HG03442 (cell line): Measurements from ENCODE around the gene NEBL.

Experiments used
- ATAC-seq: cut with Tn5 transposase; IDR thresholded peaks from one replicate; pipeline ENCODE4 v1.9.1; 2021; ENCODE audit warnings: mild to moderate bottlenecking, moderate library complexity; ENCODE audit not compliant: unreplicated experiment

The NEBL gene

DNA sequence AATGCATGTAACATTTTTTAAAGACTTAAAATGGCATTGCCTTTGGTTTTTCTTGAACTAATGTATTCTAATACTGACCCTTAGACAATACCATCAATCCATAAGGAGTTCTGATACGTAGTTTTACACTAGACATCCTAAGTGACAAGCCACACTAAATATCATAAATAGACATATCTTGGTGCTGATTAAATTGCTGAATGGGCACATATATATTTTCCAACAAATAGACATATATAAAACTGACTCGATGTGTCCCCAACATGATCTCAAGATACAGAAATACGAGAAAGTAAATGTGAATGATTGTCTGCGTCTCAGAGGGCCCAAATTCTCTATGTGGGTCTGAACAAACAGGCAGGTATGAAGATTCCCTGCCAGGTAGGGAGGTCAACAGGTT lies 99.8 kb downstream of the NEBL start:
- no peak for ATAC-seq

DNA sequence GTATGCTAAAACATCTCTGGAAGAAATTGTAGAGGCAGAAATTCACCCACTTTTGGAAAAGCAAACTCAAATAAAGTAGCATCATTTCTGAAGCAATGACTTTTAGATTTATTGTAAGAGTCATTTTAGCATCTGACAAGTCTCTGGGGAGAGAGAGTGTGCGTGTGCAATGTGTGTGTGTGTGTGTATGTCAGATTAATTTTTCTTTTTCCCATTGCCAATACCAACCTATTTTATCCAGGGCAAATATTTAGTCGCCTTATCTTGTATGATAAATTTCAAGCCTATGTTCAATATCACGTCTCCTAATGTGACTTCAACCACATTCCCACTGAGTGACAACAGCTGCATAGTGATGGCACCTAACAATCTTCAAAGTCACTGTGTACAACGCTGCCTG lies 101.7 kb downstream of the NEBL start:
- ATAC-seq: no peak

DNA sequence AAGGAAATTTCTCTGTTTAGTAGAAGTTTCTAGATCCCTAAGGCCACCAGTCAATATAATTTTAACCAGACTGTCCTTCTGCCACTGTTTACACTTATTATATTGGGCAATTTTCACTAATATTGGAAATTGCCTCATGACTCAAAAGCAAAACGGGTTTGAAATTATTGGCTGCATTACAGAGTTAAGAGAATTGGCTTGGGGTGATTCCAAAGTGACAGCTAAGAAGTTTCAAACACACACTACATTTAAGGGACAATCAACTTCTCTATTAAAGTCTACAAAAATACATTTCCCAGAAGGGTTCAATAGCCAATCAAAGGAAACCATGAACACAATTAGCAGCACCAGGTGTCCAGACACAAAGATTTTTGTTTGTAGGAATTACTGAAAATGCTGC lies 111.9 kb downstream of the NEBL start:
- ATAC-seq: no peak

DNA sequence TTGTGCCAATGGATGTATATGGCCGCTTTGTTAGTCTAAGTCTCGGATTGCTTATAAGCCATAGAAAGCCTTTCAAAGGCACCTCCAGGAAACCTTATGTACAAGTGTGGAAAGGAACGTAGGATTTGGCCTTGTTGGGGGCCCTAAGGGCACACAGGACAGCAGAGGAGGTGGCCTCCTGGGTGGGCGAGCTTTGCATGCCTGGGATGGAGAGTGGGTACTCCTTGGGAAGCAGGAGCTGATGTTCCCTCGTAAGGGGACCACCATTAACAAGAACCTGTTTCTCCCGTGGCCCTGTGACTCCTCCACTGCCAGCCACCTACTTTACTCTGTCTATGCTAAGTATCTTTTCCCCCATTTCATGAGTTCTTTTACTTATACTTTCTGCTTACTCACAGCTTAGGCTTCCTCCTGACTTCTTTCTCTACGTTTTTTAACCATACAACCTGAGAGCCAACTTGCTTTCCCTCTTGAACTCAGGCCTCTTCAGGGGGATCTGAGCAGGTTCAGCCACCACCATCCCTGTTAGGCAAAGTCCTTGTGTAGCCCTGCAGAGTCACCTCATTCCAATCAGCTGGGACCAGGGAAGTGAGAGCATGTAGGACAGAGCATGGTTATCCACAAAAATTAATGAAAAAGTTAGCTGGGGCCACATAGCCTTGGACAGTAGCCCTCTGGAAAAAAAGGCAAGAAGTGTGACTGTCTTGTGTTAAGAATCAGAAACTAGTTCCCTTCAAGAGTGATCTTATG lies 118.9 kb downstream of the NEBL start:
- ATAC-seq: no peak

DNA sequence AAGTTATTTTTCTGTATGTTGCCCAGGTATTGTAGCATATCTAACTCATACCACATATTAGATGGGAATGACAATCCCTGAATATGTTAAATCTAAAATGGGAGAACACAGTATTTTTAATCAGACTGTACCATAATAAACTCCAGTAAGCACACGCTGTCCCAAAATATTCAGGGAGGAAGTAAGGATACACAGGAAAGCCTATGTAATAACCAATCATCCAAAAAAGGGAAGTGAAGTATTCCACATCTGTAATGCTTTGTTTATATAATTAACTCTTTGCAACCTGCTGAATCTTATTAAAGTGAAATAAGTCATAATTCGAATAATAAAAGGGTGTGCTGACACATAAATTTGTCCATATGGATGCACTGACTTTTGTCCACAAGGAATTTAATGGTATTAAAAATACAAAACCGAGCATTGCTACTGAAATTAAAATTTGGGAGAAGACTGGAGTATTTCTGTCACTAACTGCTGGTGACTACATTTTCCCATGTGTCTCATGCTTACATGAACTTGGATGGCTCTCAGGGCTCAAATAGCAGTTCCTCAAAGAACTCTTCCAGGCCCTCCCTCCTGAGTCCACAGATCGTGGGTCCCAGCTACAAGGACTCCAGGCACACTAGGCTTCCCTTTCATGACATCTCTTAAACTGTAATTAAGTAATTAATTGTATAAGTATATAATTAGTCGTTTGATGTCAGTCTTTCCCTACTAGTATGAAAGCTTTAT lies 120.6 kb downstream of the NEBL start:
- no peak for ATAC-seq

DNA sequence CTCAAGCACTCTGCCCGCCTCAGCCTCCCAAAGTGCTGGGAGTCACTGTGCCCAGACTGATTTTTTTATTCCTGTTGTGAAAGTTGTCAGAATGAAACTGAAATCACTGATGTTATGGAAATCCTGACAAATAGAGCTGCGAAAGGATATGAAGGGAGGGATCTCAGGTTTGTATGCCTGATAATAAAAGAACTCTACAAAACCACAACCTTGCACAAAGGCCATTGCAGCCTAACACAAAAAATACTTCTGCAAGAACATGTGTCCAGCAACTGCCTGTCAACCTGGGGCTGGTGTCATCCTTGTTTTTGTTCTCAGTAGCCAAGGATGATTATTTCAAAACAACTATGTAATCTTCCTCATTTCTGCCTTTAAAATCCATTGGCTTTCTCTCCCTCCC lies 126.1 kb downstream of the NEBL start:
- no peak for ATAC-seq

DNA sequence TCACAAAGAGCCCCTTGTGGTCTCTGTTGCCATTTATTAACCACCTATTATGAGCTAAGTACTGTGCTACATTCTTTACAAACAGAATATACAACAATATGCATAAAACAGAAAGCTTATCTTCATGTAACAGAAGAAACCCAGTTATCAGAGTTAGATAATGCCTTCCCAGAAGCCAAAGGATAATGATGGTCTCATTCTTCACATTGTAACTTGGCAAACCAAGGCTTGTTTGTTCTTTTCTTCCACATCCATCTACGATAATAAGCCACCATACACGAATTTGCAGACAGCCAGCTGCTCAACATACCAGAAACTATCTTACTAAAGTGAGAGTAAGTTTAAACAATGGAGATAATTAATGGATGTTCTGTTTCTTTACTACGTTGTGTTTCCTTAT lies 127.6 kb downstream of the NEBL start:
- ATAC-seq: no peak

DNA sequence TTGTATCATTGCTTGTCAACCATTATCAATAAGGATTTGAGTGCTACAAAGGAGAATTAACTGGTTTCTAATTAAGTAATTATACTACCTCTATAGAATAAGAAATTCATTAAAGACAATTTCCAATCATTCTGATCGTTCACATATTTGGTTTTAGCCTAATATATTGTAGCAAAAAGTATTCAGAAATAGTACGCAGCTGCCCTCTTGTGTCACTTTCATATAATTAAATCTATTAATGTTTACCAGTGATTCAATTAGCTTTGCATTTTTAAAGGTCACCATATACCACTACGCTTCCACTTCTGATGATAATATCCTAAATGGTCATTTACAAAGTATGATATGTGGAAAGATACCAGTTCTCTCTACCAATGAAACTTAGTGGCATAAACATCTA lies 128.3 kb downstream of the NEBL start:
- ATAC-seq: no peak

DNA sequence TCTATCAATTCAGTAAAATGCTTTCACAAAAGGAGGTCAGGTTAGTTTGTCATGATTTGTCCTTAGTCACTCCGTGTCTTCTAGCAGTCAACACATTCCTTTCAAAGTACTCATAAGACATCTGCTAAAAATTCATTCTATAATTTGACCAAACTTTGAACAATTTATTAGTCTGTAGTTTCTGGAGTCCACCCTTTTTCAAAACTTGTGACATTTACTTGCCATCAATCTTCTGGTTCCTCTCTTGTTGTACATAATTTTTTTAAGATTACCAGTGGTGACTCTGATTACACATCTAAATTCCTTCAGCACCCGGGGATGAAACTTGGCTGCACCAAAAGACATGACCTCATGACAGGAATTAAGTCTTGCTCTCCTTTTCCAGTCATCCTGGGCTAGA lies 130.1 kb downstream of the NEBL start:
- no peak for ATAC-seq

DNA sequence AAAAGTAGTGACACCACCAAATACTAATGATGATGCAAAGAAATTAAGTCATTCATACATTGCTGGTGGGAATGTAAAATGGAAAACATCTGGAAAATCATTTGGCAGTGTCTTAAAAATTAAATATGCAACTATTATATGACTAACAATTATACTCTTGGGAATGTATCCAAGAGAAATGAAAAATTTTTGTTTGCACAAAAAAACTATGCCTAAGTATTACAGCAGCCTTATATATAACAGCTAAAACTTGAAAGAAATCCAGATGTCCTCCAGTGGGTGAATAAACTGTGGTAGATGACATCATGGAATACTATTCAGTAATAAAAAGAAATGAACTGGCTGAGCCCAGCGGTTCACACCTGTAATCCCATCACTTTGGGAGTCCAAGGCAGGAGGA lies 132.0 kb downstream of the NEBL start:
- ATAC-seq: no peak

DNA sequence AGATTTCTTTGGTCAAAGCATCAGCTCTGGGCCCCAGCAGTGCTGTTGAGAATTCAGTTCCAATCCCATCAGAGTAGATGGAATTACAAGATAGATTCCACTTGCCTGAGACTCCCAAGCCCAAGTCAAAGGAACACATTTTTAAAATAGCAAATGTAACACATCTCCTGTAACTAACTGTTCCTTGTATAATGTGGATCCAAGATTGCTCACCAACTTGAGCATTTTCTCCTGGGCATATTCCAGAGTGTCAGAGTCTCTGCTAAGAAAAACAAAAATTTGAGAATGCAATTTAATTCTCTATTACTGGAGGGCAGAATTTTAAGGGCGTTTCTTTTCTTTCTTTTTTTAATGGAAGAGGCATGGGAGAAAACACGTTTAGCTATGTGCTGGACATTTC lies 136.7 kb downstream of the NEBL start:
- ATAC-seq: no peak

DNA sequence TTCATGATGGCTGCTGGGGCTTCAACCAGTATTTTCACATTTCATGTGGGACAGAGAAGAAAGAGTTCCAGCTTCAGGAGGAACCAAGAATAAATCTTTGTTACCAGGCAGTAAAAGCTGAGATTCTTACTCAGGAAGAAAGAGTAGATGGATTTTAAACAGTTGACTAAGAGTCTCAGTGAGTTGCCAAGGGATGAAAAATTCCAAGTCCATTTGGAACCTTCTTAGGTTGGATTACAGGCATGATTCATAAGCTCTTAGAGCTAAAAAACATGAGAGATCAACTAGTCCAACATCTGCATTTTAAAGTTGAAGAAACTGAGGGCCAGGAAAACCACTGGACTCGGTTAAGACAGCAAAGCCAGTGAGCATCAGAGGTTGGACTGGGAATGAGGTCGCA lies 148.6 kb downstream of the NEBL start:
- no peak for ATAC-seq

DNA sequence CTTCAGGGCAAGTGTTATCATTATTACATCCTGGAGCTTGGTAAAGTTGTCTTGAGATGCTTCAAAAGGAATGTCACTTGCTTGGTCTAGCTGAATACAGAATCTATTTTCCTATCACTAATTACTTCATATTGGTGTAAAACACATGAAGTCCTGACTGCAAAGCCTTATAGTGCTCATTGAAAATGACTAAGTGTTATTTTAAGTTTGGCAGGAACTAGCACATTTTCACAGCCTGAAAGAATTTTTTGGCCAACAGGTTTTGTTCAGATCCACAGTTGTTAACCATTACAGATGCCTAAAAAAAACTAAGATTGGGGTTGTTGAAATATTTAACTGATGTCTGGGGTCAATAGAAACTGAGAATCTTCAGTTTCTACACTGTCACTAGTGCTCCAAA lies 149.3 kb downstream of the NEBL start:
- ATAC-seq: no peak

DNA sequence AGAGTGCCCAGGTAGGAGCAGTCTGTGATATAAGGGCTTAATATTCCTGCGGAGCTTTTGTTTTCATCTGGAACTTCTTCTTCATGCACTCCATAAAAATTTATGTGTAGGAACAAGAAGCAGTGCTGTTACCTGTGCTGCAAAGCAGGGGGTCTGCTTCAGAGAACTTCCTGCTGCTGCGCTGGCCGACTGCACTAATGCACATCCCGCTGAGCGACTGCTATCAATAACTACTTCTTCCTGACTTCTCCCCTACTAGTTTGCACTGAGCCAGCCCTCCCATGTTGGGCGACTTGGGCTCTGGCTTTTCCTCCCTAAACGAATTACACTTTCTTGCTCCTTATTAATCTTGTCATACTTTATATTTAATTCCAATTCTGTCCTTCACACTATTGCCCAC lies 150.3 kb downstream of the NEBL start:
- ATAC-seq: no peak

DNA sequence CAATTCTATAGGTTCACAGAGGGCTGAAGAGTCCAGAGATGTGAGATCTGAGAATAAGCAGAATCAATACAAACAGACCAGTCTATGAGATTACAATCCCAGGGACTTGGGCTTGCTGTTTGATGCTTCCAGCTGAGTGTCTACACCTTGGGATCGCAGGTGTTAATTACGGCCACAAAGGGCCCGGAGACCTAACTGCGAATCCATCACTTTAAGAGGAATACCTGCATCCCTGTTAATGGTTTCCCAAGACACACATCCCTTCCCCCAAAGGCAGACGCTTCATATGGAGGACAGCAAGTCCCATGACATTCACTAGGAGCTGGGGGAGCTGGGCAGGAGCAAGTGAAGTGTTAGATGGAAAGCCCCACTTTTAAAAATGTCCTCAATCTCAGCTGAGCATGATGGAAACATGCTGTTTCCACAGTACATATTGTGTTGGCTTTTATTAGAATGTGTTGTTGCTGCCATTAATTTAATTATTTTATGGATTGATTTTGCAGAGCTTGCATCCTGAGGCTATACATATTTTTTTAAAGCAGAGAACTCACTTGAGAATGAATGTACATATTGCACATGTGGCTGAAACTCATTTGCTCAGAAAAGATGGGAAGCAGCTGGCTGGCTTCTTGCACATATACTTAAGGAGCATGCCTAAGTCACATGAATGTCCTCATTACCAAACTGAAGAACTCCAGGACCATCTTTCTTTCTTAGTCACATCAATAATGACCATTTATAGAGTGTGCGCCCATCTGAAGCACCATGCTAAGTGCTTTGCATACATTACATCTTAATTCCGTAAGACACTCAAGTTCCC lies 151.3 kb downstream of the NEBL start:
- no peak for ATAC-seq

DNA sequence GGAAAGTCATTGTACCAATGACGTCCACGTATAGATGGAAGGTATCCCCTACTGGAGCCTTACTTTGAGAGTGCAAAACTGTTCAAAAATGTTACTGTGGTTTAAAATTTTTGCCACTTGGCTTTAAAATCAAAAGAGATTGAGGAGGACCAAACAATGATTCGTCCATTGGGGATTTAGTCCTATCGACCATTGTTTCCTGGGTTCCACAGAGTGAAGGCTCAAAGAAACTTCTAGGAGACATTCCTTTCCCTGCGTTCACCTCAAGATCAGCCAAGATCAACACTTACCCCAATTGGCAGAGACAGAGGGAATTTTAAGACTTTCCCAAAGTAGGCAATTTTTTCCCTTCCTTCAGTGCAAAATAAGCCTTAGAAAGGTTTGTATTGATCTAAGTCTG lies 152.3 kb downstream of the NEBL start:
- no peak for ATAC-seq

DNA sequence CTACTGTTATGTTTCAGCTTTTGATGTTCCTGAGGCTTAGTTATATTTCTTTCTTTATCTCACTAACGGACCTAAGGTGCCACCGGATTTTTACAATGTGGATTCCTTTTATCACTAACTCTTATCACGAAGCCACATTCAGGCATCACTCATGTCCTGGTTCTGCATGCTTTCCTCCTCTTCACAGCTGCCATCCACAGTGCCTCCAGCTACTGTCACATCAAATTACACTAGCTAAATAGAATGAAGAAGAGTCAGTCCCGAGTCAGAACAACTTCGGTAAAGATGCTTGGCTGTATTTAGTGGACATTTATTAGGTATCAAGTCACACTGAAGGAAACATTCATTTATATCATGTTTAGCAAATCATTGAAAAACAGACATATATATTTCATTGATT lies 153.2 kb downstream of the NEBL start:
- no peak for ATAC-seq

DNA sequence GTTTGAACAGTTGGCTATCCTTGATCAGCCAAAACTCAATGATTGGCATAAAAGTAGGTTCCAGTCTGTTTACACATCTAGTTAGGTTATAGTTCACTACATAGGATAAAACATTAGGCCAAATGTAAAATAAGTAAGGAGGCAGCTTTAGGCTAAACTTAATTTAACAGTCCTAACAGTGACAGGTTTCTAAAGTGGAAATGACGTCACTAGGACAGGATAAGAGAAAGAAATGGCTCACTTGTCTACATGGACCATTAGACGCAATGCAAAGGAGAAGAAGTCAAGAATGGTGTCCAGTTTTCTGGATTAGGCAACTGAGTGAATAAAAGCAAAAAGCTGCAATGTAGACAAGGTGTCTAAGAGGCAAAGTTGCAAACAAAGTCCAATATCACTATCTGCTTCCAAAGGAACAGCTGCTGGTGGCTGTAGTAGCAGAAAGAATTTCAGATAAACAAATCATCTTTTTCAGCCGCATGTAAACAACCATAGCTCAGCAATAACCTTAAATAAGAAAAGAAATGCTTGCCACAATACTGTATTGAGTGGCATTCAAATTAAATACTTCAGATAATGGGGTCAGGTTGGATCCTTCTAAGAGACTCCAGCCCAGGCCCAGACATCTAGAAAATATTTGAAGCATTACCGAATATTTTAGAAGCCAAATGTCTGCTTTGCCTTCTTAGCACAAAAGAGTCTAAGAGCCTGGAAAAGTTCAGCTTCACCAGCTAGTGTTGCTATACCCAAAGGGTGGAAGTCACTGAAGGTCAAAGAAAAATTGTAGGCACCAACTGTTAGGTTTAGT lies 154.2 kb downstream of the NEBL start:
- ATAC-seq: no peak

DNA sequence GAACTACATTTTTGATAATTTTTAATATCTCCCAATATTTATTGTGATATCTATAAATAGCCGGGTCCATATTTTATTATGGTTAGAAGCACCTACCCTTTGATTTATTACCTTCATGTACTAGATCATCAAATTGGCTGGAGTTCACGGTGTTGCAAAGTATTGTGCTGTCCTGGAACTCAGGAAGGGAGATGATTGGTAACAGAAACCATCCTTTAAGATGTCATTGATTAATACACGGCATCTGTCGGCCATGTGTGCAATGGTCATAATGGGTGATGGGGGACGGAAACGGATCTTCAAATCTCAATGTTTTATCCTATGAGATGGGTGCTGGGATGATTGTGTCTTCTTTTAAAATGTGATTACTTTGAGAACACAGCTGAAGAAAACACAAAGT lies 157.0 kb downstream of the NEBL start:
- ATAC-seq: no peak

DNA sequence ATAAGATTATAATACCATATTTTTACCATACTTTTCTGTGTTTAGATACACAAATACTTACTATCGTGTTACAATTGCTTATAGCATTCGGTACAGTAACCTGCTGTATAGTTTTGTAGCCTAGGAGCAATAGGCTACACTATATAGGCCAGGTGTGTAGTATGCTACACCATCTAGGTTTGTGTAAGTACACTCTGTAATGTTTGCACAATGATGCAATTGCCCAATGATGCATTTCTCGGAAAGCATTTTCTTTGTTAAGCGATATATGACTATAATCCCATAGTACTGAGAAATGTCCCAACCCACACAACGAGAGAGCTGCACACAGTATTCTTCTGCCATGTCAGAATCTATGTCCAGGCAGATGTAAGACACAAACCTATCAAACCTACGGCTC lies 160.0 kb downstream of the NEBL start:
- ATAC-seq: no peak
